HUDEP-2 (cell line): ENCODE results near the gene IGF2R.

Experiments
- DNase-seq, 76 experiments: peaks; one replicate each; lab custom pipeline; 2025; ENCODE audit not compliant: unreplicated experiment in 76 of 76; lab: John Stamatoyannopoulos, UW

The IGF2R gene

DNA sequence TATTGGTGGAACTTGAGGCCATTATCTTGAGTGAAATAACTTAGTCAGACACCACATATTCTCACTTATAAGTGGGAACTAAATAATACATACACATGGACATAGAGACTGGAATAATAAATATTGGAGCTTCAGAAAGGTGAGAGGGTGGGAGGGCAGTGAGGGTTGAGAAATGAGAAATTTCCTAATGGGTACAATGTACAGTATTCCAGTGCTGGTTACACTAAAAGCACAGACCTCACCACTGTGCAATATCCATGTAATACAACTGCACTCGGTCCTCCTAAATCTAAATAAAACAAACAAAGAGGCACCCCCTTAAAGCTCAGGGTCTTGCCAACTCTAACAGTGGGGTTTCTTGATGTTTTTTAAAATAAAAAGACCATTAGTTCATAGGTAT, 53.2 kb downstream of the IGF2R start:
- no peak for DNase-seq

DNA sequence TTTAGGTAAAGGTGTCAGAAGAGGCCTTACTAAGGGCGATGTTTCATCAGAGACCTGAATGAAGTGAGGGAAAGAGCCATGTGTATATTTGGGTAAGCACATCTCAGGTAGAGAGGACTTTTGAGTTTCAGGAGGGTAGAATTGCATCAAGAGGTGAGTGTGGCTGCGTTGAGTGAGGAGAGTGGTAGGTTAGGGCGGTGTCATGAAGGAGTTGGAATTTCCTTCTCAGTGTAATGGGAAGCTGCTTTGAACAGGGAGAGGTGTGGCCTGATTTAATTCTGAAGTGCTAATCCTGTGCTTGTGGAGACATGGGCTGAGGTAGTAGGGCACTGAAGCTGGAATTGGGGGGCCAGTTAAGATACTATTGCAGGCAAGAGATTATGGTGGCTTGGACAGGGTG, 53.9 kb downstream of the IGF2R start:
- no peak for DNase-seq

DNA sequence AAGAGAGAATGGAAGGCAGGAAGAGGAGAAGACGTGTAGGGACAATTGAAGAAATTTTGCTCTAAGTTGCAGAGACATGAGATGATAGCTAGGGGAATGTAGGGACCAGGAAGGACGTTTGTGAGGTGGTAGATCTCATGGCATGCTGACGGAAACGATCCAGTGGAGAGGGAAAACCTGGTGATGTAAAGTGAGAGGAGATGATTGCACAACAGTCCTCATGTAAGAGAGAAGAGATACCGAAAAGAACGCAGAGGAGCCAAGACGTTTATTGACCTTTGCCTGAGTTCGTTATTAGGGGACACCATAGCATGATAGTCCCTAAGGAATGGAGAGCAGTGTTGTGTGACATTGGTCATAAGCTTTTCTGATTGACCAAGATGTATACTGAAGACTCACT, 55.3 kb downstream of the IGF2R start:
- DNase-seq: no peak

DNA sequence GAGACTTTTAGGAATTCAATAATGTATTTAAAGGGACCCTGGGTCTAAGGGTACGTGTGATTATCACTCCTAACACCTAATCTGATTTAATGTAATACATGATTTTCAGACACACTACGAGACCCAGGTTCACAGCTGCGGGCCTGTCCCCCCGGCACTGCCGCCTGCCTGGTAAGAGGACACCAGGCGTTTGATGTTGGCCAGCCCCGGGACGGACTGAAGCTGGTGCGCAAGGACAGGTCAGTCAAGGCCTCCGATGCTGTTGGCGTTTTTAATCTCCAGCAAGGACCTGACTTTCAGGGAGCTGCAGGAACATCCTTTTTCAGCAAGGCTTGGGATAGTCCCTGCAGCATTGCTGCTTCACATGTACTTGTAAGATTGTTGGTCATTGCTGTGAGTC, 58.2 kb downstream of the IGF2R start:
- no peak for DNase-seq

DNA sequence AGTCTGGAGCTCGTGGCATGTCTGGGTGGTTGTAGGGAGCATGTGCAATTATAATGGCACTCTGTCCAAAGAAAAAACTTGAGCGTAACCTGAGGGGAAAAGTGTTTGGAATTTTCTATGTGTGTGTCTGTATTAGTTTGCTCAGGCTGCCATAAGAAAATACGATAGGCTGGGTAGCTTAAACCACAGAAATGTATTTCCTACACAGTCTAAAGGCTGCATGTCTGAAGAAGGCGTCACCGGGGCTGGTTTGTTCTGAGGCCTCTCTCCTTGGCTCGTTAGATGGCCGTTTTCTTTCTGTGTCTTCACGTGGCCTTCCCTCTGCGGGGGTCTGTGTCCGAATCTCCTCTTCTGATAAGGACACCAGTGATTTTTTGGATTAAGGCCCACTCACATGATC, 59.0 kb downstream of the IGF2R start:
- no peak for DNase-seq

DNA sequence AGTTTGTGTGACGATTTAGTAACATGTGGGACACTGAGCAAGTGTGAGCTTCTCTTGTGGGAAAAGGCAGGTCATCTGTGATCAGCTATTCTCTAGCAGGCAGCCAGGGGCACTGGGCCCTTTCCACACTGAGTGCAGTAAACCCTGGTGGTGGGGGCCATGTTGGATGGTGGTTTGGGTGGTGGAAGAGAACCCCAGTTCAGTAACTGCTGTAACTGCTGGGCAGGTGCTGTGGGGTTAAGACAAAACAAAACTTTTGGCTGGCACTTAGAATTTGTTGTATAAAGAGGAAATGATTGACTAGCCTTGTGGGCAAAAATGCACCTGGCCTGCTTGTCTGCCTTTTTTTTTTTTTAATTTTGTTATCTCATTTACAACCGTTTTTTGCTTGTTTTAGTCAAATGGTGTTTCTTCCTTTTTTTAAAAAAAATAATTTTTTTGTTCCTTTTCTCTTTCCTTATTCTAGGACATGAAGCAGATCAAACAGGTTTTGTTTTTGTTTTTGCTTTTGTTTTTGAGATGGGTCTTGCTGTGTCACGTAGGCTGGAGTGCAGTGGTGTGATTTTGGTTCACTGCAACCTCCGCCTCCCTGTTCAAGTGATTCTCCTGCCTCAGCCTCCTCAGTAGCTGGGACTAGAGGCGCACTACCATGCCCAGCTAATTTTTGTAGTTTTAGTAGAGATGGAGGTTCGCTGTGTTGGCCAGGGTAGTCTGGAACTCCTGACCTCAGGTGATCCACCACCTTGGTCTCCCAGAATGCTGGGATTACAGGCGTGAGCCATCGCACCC, 59.8 kb downstream of the IGF2R start:
- DNase-seq: no peak

DNA sequence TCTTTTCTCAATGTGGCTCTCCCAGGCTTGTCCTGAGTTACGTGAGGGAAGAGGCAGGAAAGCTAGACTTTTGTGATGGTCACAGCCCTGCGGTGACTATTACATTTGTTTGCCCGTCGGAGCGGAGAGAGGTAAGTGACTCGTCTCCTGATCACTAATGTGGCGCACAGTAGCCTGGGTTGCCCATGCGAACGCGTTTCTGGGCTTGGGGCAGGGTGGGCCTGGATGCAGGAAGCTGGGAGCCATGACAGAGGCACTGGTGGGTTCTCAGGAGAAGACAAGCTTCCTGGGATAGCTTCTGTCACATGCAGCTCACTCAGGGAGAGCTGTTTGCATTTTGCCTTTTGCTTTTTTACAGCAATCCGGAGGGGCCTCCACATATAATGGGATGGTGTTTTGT, 60.6 kb downstream of the IGF2R start:
- no peak for DNase-seq

DNA sequence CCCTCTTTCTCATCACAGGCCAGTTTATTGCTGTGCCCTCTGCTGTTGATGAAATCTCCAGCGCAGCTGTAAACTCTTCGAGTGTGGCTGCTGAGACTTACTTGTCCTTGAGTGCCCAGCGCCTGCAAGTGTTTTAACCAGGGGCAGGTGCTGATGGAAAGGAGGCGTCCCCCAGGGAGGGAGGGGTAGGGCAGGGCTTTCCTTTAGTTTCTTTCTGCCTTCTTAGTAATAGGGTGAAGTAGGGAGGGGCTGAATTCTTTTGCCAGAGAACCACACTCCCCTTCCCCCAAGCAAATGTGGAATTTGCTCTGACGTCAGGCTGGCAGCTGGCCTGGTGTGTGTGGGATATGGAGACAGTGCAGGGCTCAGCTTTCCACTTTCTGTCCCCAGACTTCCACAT, 61.2 kb downstream of the IGF2R start:
- DNase-seq: no peak

DNA sequence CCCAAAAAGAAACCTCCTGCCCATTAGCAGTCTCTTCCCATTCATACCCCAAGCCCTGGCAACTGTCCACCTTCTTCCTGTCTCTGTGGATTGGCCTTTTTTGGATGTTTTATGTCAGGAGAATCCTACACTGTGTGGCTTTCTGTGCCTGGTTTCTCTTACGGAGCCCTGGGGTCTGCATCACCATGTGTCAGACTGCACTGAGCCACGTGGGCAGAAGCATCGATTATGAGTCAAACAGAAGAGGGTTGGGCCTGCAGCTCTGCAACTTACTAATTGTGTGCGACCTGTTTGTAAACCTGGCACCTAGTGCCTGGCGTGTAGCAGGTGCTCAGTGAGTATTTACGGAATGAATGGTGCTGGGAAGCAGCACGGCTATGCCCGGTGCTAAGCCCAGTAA, 62.6 kb downstream of the IGF2R start:
- DNase-seq: no peak

DNA sequence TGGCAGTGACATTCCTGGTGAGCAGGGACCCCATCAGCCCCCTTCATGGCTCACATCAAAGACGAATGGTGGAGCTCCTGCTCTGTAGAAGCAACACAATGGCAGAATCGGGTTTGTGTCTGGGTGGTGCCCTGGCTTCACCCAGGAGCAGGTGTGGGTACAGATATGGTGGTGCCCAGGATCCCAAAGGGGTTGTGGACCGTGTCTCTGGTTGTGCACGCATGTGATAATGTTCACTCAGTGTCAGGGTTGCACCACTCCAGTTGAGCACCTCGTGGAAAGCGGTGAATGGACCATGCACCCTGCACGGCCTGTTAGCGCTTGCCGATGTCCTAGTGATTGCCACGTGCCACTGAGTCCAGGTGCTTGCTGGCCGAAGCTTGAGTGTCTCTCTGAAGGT, 63.0 kb downstream of the IGF2R start:
- peak in 13 of 76 experiments; percentile 7 to 50 (median 38) for DNase-seq

DNA sequence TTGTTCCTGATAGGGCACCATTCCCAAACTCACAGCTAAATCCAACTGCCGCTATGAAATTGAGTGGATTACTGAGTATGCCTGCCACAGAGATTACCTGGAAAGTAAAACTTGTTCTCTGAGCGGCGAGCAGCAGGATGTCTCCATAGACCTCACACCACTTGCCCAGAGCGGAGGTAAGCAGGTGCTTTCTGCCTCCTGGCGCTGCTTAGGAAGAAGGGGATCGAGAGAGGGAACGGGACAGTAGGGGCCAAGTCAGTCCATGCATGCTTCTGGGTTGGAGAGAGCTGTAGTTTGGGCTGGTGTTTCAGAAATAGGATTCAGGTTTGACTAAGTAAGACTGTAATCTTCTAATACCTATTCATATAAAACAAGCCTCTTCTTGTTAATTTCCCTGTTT, 63.7 kb downstream of the IGF2R start:
- no peak for DNase-seq

DNA sequence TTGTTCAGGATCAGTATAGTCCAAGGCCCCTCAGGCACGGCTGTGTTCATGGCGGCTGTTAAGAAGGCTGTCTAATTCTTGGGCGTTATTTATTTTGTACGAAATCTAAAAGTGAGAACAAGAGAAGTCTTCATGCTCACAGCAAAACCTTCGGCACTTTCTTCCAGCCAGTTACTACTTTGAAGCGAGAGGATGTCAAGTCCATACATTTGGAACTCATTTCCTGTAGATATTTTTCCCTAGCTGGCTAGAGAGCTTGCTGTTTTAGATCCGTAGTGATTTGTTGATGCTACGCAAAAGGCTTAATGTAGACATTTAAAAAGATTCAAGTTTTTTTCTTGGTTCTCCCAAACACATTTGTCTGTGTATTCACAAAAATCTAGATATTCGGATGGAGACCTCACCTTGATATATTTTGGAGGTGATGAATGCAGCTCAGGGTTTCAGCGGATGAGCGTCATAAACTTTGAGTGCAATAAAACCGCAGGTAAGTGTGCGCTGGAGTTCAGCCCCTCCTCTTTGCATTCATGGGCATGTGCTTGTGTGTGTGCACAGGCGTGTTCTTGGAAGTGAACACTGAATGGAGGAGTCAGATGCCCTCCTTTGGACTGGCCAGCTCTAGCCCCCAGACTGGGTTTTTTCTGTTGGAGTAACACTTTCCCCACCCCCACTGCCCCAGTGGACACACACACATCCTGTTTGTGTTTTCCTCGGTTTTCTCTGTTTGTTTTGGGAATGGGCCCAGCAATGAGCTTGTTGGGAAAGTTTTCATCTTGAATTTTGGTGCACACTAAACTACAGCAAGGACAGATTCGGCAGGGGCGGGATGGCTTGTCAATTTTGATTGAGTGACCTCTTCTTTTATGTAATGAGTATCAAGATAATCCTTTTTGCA, 65.4 kb downstream of the IGF2R start:
- DNase-seq: no peak

DNA sequence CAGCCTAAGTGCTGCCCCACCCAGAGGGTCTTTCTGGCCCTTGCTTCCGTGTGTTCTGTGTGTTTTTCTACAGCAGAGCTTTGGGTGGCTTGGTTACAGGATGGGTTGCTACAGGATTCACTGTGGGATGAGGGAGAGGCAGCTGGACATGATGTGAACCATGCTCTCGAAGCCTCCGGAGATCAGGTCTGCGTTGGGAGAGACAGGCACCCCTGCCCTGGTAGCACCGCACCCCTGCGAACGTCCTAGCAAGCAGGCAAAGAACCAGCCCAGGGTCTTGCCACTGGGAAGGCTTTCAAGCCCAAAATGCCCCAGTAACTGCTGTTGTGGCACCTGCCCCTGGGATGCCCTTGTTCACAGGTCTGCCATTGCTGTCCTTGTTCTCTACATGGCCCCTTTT, 66.4 kb downstream of the IGF2R start:
- DNase-seq: no peak

DNA sequence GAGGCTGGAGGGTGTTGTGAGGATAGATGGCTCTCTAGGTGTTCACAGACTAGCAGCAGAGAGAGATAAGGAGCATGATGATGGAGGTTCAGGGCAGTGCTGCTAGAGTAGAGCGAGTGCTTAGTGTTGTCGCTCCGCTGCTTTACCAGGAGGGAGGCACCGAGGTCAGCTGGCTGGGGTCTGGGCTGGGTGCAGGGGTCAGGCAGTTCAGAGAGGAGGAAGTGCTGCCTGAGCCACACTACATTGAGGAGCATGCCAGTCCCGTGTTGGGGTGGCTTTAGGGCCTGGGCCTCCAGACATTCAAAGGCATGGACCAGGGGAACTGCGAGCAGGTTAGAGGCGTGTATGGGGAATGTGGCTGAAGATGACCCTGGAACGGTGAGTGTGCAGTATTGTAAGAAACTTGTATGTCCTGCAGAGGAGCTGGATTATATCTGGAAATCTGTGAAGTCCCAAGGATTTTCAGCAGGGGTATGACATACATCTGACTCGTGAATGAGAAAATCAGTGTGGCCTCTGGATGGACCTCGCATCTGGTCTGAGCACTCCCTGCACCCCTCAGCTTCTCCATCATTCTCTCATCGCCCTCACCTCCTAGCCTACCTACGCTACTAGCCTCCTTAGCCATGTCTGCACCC, 66.9 kb downstream of the IGF2R start:
- DNase-seq: no peak

DNA sequence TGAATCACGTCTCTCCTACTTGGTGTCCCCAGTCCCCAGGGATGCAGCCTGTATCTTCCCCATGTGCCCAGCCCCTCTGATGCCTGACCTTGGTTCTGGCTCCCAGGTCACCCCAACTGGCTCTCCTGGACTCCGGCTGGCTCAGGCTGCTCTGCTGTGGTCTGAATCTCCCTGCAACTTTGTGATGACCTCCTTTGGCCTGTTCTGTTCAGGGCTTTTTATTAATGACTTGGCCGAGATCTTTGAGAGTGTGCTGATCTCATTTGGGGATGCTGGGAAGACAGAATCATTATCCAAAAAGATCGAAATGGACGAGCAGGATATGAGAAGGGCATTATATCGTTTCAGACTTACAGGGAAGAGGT, 67.4 kb downstream of the IGF2R start:
- no peak for DNase-seq

DNA sequence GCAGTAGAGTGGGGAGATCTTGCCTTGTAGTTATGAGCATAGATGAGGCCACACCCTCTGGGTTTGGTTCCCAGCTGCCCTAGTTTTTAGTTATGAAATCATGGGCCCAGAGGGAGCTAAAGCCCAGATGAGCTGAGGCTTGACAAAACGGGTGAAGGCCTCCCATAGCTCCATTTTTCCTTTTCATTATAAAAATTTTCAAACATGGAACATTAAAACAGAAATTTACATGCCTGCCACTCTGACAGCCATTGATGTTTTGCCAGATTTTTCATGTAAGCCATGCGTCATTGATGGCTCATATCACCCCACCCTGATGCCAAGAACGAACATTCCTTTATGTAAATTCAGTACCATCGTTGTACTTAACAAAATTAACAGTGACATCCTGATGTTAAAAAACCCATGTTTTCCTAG, 67.9 kb downstream of the IGF2R start:
- DNase-seq: no peak

DNA sequence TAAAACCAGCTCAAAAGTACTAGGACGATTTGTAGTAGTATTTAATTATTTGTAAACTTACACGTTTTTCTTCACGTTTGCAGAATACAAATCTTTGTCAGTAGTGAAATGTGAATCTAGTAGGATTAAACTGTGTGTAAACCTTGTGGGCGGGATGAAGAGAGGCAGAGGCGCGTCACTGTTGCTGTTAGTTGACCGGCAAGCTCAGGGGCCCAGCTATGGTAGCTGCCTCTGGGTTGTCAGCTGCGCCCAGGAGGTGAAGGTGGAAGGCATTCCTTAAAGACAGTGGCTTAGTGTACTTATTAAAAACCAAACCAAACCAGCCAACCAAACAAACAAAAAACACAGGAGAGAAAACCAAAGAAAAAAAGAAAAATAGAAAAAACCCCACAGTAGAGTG, 69.6 kb downstream of the IGF2R start:
- DNase-seq: no peak

DNA sequence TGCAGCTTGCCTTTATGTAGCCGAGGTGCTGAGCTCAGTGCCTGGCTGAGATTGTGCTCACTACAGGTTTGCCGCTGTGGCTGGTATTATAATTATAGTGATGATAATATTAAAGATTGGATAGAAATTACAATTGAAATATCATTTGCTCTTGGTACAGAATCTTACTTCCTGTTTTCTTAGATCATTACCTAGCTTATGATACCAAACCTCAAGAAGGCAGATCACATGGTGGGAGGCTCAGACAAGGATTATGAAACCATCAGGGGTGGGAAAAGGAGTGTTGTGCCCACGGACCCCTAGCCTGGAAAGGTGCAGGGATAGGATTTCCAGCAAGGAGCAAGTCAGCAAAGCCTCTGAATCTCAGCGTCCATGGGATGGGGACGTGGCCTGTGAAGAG, 70.6 kb downstream of the IGF2R start:
- DNase-seq: no peak

DNA sequence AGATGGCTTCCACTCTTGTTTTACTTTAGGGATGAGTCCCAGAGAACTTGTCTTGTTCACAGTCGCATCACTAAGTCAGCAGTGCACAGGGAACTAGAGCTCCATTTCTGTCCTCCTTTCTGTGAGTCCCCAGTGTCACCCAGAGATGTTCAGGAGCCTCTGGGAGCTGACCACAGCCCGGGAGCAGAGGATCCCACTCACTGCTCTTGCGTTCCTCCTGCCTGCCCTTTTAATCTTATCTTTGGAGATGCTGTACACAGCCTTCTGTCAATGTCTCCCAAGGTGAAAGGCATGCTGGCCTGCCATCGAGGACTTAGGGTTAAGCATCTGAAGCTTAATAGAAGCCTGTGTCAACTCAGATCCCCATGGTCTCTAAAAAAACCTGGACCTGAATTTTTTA, 71.2 kb downstream of the IGF2R start:
- no peak for DNase-seq

DNA sequence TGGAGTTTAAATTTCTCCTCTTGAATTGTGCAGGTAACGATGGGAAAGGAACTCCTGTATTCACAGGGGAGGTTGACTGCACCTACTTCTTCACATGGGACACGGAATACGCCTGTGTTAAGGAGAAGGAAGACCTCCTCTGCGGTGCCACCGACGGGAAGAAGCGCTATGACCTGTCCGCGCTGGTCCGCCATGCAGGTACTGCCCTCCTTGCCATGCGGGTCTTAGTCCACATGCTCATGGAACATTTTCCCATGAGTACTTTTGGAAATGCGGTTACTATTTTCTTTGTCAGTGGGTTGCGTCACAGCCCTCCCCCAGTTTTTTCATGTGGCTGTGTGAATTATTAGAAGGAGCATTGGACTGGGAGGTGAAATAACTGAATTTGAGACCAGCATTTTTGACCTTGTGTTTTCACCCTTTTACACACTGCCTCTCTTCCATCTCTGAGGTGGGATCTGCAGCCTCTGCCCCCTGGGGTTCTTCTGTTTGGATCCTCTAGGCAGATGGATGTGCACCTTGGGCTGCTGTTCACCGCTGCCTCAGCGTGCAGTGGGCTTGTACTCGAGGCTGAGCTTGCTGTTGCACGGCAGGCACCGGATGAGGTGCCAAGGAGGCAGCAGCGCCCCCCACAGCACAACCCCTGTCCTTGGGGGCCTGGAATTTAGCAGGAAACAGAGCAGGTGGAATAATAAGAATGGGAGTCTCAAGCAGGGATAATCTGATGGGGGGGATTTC, 71.8 kb downstream of the IGF2R start:
- DNase-seq: no peak

DNA sequence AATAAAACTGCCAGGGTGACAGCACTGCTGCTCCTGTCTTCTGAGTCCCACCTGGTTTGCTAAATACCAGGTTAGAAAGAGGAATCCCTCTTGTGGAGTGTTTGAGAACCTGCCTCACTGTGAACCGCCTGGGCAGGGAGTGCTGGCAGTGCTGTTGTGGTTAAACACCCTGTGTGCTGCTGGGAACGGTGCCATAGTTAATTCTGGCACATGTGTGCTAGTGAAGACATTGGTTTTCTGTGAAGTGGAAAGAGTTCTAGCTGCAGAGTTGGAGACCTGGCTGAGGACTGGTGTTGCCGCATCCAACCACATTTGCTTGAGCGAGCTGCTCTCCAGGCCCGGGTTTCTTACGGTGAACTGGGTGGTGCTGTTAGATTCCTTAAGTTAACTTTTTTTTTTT, 72.7 kb downstream of the IGF2R start:
- peak in 56 of 76 experiments; percentile 16 to 77 (median 46) for DNase-seq
